ENCODE data around the gene HCRTR1. TPM values are rescaled to one million over a fixed set of nuclear protein-coding genes. Genes with fewer than 3 reads are reported as not detected.

The HCRTR1 gene
- total RNA-seq, 4 donors from 2014 or later = 0.40 to 5.6 (median 1.3) TPM

DNA sequence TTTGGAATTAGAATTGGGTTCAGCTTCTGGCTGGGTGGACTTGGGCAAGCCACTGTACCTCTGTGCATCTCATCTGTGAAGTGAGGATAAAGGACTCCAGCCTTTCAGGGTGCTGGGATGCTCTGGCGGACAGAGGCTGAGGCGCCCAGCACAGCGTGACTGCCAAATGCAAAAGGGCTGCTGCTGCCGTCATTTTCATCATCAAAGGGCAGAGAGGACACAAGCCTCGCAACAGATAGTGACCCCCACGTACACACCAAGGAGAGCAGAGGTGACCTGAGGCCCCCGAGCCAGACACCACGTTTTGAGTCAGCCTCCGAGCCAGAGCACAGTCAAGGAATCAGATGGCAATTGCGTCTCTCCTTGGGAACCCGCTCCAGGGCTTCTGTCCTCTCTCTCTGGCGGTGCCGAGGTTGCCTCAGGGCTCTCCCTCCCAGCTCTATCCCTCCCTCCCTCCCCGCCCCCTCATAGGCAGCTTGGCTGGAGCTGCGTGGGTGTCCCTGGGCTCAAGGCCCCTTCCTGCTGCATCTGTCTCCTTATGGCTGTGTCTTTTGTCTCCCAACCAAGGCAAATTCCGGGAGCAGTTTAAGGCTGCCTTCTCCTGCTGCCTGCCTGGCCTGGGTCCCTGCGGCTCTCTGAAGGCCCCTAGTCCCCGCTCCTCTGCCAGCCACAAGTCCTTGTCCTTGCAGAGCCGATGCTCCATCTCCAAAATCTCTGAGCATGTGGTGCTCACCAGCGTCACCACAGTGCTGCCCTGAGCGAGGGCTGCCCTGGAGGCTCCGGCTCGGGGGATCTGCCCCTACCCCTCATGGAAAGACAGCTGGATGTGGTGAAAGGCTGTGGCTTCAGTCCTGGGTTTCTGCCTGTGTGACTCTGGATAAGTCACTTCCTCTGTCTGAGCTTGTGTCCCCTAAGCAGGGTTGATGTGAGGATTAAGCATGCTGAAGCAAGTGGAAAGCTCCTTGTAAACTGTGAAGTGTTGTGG lies 9.0 kb downstream of the HCRTR1 start:
- WGBS, 2 donors = 72 to 79% methylated on average over 15 to 23 of the region's 23 CpGs
- no peaks in the 10 kb centered on the region for H3K27me3 ChIP-seq
- peaks cover 18 to 29% of the 10 kb centered on the region in 2 donors for H3K36me3 ChIP-seq
- DNase-seq = no peak
- intact Hi-C loops (cut with DNase I) = no loop called here
- H3K27ac ChIP-seq = peak overlapping the region; percentile 96 to 99 (median 99)
- H3K4me3 ChIP-seq (replicated peaks in 1 of 3) = no peak overlapping the region
- no peak for TF ChIP-seq POLR2A (IDR thresholded peaks at IDR 0.05)
- TF ChIP-seq, protein P1, sequence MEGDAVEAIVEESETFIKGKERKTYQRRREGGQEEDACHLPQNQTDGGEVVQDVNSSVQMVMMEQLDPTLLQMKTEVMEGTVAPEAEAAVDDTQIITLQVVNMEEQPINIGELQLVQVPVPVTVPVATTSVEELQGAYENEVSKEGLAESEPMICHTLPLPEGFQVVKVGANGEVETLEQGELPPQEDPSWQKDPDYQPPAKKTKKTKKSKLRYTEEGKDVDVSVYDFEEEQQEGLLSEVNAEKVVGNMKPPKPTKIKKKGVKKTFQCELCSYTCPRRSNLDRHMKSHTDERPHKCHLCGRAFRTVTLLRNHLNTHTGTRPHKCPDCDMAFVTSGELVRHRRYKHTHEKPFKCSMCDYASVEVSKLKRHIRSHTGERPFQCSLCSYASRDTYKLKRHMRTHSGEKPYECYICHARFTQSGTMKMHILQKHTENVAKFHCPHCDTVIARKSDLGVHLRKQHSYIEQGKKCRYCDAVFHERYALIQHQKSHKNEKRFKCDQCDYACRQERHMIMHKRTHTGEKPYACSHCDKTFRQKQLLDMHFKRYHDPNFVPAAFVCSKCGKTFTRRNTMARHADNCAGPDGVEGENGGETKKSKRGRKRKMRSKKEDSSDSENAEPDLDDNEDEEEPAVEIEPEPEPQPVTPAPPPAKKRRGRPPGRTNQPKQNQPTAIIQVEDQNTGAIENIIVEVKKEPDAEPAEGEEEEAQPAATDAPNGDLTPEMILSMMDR (IDR thresholded peaks at IDR 0.05) = no peak
- peaks cover 44 to 56% of the 10 kb centered on the region in 2 donors for H3K4me1 ChIP-seq
- no peaks in the 10 kb centered on the region for H3K9me3 ChIP-seq

DNA sequence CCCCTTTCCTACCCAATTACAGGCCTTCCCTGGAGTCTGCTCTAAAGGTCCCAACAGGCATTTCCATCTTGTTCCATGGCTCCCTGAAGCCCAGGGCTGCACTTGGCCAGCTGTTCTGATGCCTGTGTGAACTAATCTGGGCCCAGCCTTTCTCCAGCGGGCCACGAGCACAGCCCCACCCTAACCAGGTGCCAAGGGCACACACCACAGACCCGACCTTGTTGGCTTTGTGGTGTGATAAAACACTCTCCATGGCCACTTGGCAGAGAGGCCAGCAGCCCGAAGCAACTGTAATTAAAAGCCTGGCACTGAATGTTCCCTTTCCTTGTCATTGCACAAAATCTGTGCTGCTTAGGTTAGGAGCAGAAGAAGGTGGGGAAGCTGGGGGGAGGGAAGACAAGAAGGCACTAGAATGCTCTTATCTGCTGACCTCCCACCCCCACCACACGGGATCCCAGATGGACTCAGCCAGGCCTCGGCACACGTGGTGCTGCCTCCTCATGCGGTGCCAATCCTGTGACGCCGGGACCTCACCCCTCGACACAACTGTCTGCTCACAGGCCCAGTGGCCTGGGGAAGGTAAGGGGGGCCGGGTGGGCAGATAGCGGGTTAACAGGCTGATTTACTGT lies 9.9 kb downstream of the HCRTR1 start:
- intact Hi-C loops (cut with DNase I) = no loop called here
- no peak overlapping the region for H3K4me3 ChIP-seq (replicated peaks in 1 of 3)
- H3K4me1 ChIP-seq = peaks cover 44 to 56% of the 10 kb centered on the region in 2 donors
- no peaks in the 10 kb centered on the region for H3K27me3 ChIP-seq
- TF ChIP-seq, protein P1 (IDR thresholded peaks at IDR 0.05) = peak in 1 of 6 experiments; percentile 3
- peak in 1 of 2 donors; percentile 71 for TF ChIP-seq POLR2A (IDR thresholded peaks at IDR 0.05)
- DNase-seq = peak; percentile 93 to 95
- peak overlapping the region; percentile 96 to 99 (median 99) for H3K27ac ChIP-seq
- H3K9me3 ChIP-seq = no peaks in the 10 kb centered on the region
- WGBS, 2 donors = 33 to 37% methylated on average over 6 to 12 of the region's 13 CpGs
- peaks cover 26 to 37% of the 10 kb centered on the region in 2 donors for H3K36me3 ChIP-seq

DNA sequence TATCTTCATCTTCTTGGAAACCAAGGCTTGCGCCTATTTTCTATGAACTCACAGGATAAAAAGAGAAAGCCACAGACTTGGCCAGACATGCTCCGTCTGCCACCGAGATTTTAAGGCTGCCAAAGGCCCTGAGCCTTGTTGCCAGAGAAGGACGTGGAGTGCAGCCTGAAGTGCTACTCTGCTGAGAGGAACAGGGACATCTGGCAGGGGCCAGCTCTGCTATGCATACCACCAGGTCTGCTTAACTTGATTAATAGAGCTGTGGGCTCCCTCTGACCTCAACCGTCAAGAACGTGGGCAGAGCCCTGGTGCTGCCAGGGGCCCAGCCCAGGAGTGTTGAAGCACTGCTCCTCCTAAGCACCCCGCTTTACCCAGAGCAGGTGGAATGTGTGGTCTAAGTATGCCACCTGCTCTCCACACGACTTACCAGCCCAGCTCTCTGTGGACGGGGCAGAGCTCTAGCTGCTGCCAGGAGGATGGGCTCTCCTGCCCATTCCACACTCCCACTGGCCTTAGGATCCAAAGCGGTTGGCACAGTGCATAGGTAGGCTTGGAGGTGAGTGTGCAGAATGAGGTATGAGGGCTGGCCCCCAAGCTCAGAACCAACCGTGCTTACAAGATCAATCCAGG lies 10.6 kb downstream of the HCRTR1 start:
- H3K36me3 ChIP-seq = peaks cover 33 to 42% of the 10 kb centered on the region in 2 donors
- H3K27ac ChIP-seq = peak overlapping the region; percentile 89 to 99 (median 99)
- H3K9me3 ChIP-seq = no peaks in the 10 kb centered on the region
- H3K4me3 ChIP-seq (replicated peaks in 1 of 3) = no peak overlapping the region
- peak in 1 of 2 donors; percentile 83 for TF ChIP-seq POLR2A (IDR thresholded peaks at IDR 0.05)
- TF ChIP-seq, protein P1 (IDR thresholded peaks at IDR 0.05) = no peak
- no peaks in the 10 kb centered on the region for H3K27me3 ChIP-seq
- intact Hi-C loops (cut with DNase I) = no loop called here
- H3K4me1 ChIP-seq = peaks cover 44 to 60% of the 10 kb centered on the region in 2 donors
- peak; percentile 97 to 98 for DNase-seq
- WGBS, 2 donors = 22 to 32% methylated on average over 8 to 10 of the region's 11 CpGs

DNA sequence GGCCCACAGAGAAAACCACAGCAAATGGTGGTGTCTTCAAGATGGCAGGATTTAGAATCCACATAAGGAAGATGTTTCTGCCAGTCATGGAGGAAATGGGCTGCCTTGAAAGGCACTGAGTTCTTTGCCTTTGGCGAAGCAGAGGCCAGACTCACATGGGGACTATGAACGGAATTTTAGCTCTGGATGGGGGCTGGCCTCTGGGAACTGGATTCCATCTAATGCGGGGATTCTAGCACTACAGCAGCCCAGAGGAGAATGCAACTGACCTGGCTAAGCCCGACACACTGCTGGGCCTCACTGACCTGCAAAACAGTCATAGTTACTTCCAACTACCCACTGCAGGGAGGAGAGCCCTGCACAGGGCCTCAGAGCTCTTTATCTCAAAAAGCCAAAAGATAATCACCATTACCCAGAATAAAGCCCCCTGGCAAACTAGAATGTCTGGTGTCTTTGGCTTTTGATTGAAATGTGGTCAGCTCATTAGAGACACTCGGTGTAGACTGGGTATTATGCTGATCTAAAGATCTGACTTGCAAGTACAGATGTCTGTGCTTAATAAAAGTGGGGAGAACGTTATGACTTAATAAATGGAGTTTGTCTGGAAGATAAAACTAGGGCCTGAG lies 11.6 kb downstream of the HCRTR1 start:
- H3K27ac ChIP-seq = peak overlapping the region; percentile 89 to 99 (median 99)

More for the DNA sequence above, 11.6 kb downstream of the HCRTR1 start:
- H3K4me1 ChIP-seq = peaks cover 44 to 64% of the 10 kb centered on the region in 2 donors
- WGBS, 2 donors = 89 to 90% methylated on average over 6 of the region's 6 CpGs
- H3K27me3 ChIP-seq = no peaks in the 10 kb centered on the region
- no peaks in the 10 kb centered on the region for H3K9me3 ChIP-seq
- no peak for DNase-seq
- no peak overlapping the region for H3K4me3 ChIP-seq (replicated peaks in 1 of 3)
- intact Hi-C loops (cut with DNase I) = no loop called here
- TF ChIP-seq, protein P1 (IDR thresholded peaks at IDR 0.05) = no peak
- no peak for TF ChIP-seq POLR2A (IDR thresholded peaks at IDR 0.05)
- peaks cover 34 to 44% of the 10 kb centered on the region in 2 donors for H3K36me3 ChIP-seq

All from thyroid gland (tissue), 4 donors.